Heart right ventricle (tissue), 16 donors: ENCODE data around the gene IL17F. TPM values are rescaled to one million over a fixed set of nuclear protein-coding genes. Genes with fewer than 3 reads are reported as not detected.
"Not testable (repeated sequence)": the region's sequence is repeated elsewhere in the genome, so short reads cannot be mapped to it uniquely, and the experiment has no call there.

Experiments
- ATAC-seq, 8 donors: fragments of 200-7000 bp; cut with Tn5 transposase; one replicate each; pipeline ENCODE4 v1.9.1; 2020; ENCODE audit warnings: mild to moderate bottlenecking in 8 of 8, moderate library complexity in 8 of 8, moderate number of reproducible peaks in 1 of 8
- DNase-seq, 2 donors: peaks; one replicate each; pipeline ENCODE4 v3.0.0-alpha.2; 2020
- H3K27ac ChIP-seq, 10 donors: fragments of 200-600 bp; sonication (generic) in 2 of 10; one replicate each; pipeline versions ENCODE4 v1.5.0 to v1.8.0; 2020 to 2022; ENCODE audit warnings: mild to moderate bottlenecking in 3 of 10
- H3K27me3 ChIP-seq, 7 donors: fragments of 200-600 bp; one replicate each; pipeline ENCODE4 v1.8.0; 2021 to 2022; ENCODE audit warnings: mild to moderate bottlenecking in 2 of 7
- H3K36me3 ChIP-seq, 9 donors: fragments of 200-600 bp; sonication (generic) in 1 of 9; one replicate each; pipeline versions ENCODE4 v1.5.0 to v1.8.0; 2020 to 2022; ENCODE audit warnings: mild to moderate bottlenecking in 2 of 9
- H3K4me1 ChIP-seq, 9 donors: fragments of 200-600 bp; sonication (generic) in 1 of 9; one replicate each; pipeline versions ENCODE4 v1.5.0 to v1.8.0; 2020 to 2022; ENCODE audit warnings: mild to moderate bottlenecking in 4 of 9
- H3K4me3 ChIP-seq, 10 donors: fragments of 200-600 bp; sonication (generic) in 2 of 10; one replicate each; pipeline versions ENCODE4 v1.5.0 to v1.8.0; 2020 to 2022; ENCODE audit warnings: mild to moderate bottlenecking in 7 of 10, moderate library complexity in 2 of 10
- H3K9me3 ChIP-seq, 11 donors: fragments of 200-600 bp in 10 of 11; sonication (generic) in 2 of 11; one replicate each; pipeline versions ENCODE4 v1.5.0 to v1.8.0; 2013 to 2022; ENCODE audit warnings: mild to moderate bottlenecking in 2 of 11, control low read depth in 1 of 11, moderate library complexity in 1 of 11
- CTCF ChIP-seq, 9 donors: fragments of 200-600 bp; sonication (generic) in 2 of 9; IDR thresholded peaks; one replicate each; pipeline versions ENCODE4 v1.5.0 to v1.8.0; 2021 to 2022; ENCODE audit warnings: antibody characterized with exemption in 9 of 9, mild to moderate bottlenecking in 5 of 9, moderate library complexity in 1 of 9
- WGBS, 2 donors: extraction: QIAGEN DNeasy Blood & Tissue Kit; methylation state at CpG; one replicate each; pipeline ENCODE4 v1.1.7; 2013; ENCODE audit warnings: inconsistent platforms in 1 of 2; 5-methylcytosine and 5-hydroxymethylcytosine counted together
- intact Hi-C, 10 donors: fragments of 100-400 bp; cut with DNase I; formaldehyde crosslinking; loops; one replicate each; pipeline versions ENCODE4 v1.11.1 to v1.14.2; 2022
- polyA plus RNA-seq, 2 donors: library from polyadenylated mRNA; stranded (reverse); fragments of 200-250 nt; gene quantifications; one replicate each; pipeline ENCODE4 v1.2.3, GENCODE V29; 2013
- total RNA-seq, 10 donors: library from RNA; stranded (reverse); fragmentation: NEBNext Ultra II Directional in 3 of 10; extraction: Animal tissue kit (Norgen Biotek cat#: 25700) in 3 of 10; gene quantifications; one replicate each; pipeline versions ENCODE4 v1.2.1 to v1.2.4, GENCODE V29; 2021 to 2023
- donor health status: Arrhythmogenic right ventricular cardiomyopathy.
- donor health status: ischemic (EF 13 %, LVEDD 7.1; RV severe dilation, severe dysfunction).
- donor health status: healthy with polysubstance abuse.
- donor health status: DM: no; HTN: yes; CAD: no.
- donor health status: DM: no; HTN: no; CAD: no.
- donor health status: ischemic (EF 25% LVEDD 6.9; RV normal size, moderate dysfunction).
- donor health status: ischemic (EF 25% LVEDD 5.7; RV mildly dilated, moderate dysfunction).
- donor health status: healthy.
- donor health status: DM: yes; HTN: yes; CAD: no.
- donor health status: Ischemic cardiomyopathy.
- donor health status: ischemic (EF 35%, LVEDD 5.7; RV mildly dilated, moderate dysfunction).
- donor health status: nonischemic (EF 11% LVEDD 7.7; RV severe dilation, severe dysfunction).
- donor health status: DM: yes; HTN: yes; CAD: no.
- donor health status: PGD.
- donor health status: ischemic (EF 29% LVEDD 5.4; RV normal size, mild dysfunction).
- donor health status: nonischemic (EF 23%, LVEDD 6.1; RV moderate dilation, normal function).

Gene IL17F
- total and polyA plus RNA-seq, 12 donors, result not detected

GRCh38 chr6:52201046-52201445, 43.3 kb downstream of the IL17F start:
- no peaks in the 10 kb centered on the region for H3K4me1 ChIP-seq
- 54 to 61% methylated on average over 1 of the region's 1 CpG for WGBS, 2 donors

GRCh38 chr6:52200088-52200487, 44.2 kb downstream of the IL17F start:
- H3K4me1 ChIP-seq, H3K27me3 ChIP-seq, H3K4me3 ChIP-seq, H3K27ac ChIP-seq, intact Hi-C loops, H3K36me3 ChIP-seq, ATAC-seq, DNase-seq: not testable (repeated sequence)
- H3K9me3 ChIP-seq, result peaks cover 0 to 38% (median 4%) of the 10 kb centered on the region in 11 donors
- 50 to 64% methylated on average over 5 of the region's 5 CpGs for WGBS, 2 donors

More at GRCh38 chr6:52201046-52201445, 43.3 kb downstream of the IL17F start:
- Histone ChIP-seq H3K4me3 (no peak overlapping the region), H3K27ac (no peak overlapping the region), H3K27me3 (no peaks in the 10 kb centered on the region), H3K9me3 (peaks cover 0 to 38% (median 4%) of the 10 kb centered on the region in 11 donors), H3K36me3 (no peaks in the 10 kb centered on the region)
- TF ChIP-seq CTCF (IDR thresholded peaks at IDR 0.05), result no peak
- intact Hi-C loops, result no loop called here
- ATAC-seq (no peak), DNase-seq (no peak)

GRCh38 chr6:52195886-52196285, 48.4 kb downstream of the IL17F start:
- 36 to 42% methylated on average over 2 of the region's 2 CpGs for WGBS, 2 donors
- no peak overlapping the region for H3K4me3 ChIP-seq
- intact Hi-C loops, result no loop called here
- no peaks in the 10 kb centered on the region for H3K36me3 ChIP-seq
- no peak overlapping the region for H3K27ac ChIP-seq
- no peak for TF ChIP-seq CTCF (IDR thresholded peaks at IDR 0.05)
- H3K4me1 ChIP-seq, result no peaks in the 10 kb centered on the region
- ATAC-seq (no peak), DNase-seq (no peak)
- H3K27me3 ChIP-seq, result no peaks in the 10 kb centered on the region
- peaks cover 0 to 30% (median 3%) of the 10 kb centered on the region in 11 donors for H3K9me3 ChIP-seq

- no peaks in the 10 kb centered on the region for H3K36me3 ChIP-seq
- TF ChIP-seq CTCF (IDR thresholded peaks at IDR 0.05), result no peak
- DNase-seq, result no peak
- H3K9me3 ChIP-seq, result no peaks in the 10 kb centered on the region
- intact Hi-C loops, result no loop called here
- peaks cover 0 to 3% (median 0%) of the 10 kb centered on the region in 7 donors for H3K27me3 ChIP-seq
- ATAC-seq, result no peak
- H3K27ac ChIP-seq, result no peak overlapping the region
- 54 to 61% methylated on average over 3 of the region's 3 CpGs for WGBS, 2 donors
- H3K4me1 ChIP-seq, result no peaks in the 10 kb centered on the region
- no peak overlapping the region for H3K4me3 ChIP-seq
Observed at GRCh38 chr6:52191824-52192223, 52.5 kb downstream of the IL17F start.

- 71 to 81% methylated on average over 3 of the region's 3 CpGs for WGBS, 2 donors
- peaks cover 0 to 3% (median 0%) of the 10 kb centered on the region in 7 donors for H3K27me3 ChIP-seq
Observed at GRCh38 chr6:52190409-52190808, 53.9 kb downstream of the IL17F start.

More at GRCh38 chr6:52190409-52190808, 53.9 kb downstream of the IL17F start:
- ATAC-seq, result no peak
- no peak for DNase-seq
- no peaks in the 10 kb centered on the region for H3K4me1 ChIP-seq
- intact Hi-C loops, result no loop called here
- TF ChIP-seq CTCF (IDR thresholded peaks at IDR 0.05), result no peak
- H3K4me3 ChIP-seq, result no peak overlapping the region
- H3K9me3 ChIP-seq, result no peaks in the 10 kb centered on the region
- H3K27ac ChIP-seq, result no peak overlapping the region
- H3K36me3 ChIP-seq, result no peaks in the 10 kb centered on the region
